ENCODE results near the gene GNB1. TPM values are rescaled to one million over a fixed set of nuclear protein-coding genes. Genes with fewer than 3 reads are reported as not detected.

Gene GNB1
- total RNA-seq, 3 donors from 2014 or later (not counting 1 experiment from before 2014, with no cell fraction given): 285 to 304 (median 289) TPM

DNA sequence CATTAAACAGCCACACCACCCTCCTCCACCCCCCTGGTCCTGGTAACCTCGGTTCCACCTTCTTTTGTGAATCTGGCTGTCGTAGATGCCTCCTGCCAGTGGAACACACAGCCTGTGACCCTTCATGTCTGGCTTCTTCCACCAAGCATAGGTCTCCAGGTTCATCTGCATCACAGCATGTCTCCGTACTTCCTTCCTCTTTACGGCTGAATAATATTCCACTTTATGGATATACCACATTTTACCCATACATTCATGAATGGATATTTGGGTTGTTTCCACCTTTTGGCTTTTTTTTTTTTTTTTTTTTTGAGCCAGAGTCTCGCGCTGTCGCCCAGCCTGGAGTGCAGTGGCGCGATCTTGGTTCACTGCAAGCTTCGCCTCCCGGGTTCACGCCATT lies 12.3 kb upstream of the GNB1 start:
- Histone ChIP-seq H3K4me3 (ENCODE audit: low read length) (no peak overlapping the region), H3K27ac (ENCODE audit: low read length) (no peak overlapping the region), H3K9me3 (ENCODE audit: control insufficient read depth, insufficient read depth, low read length) (no peaks in the 10 kb centered on the region), H3K36me3 (ENCODE audit: control insufficient read depth, insufficient read depth, low read length) (no peaks in the 10 kb centered on the region), H3K27me3 (ENCODE audit: control insufficient read depth, insufficient read depth, low read length) (no peaks in the 10 kb centered on the region), H3K4me1 (ENCODE audit: control insufficient read depth, insufficient read depth, low read length) (peaks cover 25% of the 10 kb centered on the region)
- no peak for ATAC-seq
- DNase-seq: no peak
- intact Hi-C loops (cut with micrococcal nuclease): no loop called here
- no peak overlapping the region for H3K27ac Mint-ChIP-seq
- TF ChIP-seq CTCF (IDR thresholded peaks at IDR 0.05): no peak
- no peaks in the 10 kb centered on the region for H3K9me3 Mint-ChIP-seq
- no peaks in the 10 kb centered on the region for H3K36me3 Mint-ChIP-seq
- WGBS (ENCODE audit: insufficient coverage): 97% methylated on average over 3 of the region's 12 CpGs
- H3K27me3 Mint-ChIP-seq (ENCODE audit: low read depth in 2 of 2): peaks cover 0 to 4% of the 10 kb centered on the region in 2 donors
- no peak overlapping the region for H3K4me3 Mint-ChIP-seq
- peaks cover 7% of the 10 kb centered on the region in 2 donors for H3K4me1 Mint-ChIP-seq

GRCh38 chr1:1901641-1902294 lies 10.9 kb upstream of the GNB1 start:
- Histone ChIP-seq H3K27ac (ENCODE audit: low read length) (no peak overlapping the region), H3K4me3 (ENCODE audit: low read length) (no peak overlapping the region), H3K4me1 (ENCODE audit: control insufficient read depth, insufficient read depth, low read length) (peaks cover 16% of the 10 kb centered on the region), H3K9me3 (ENCODE audit: control insufficient read depth, insufficient read depth, low read length) (no peaks in the 10 kb centered on the region), H3K36me3 (ENCODE audit: control insufficient read depth, insufficient read depth, low read length) (no peaks in the 10 kb centered on the region), H3K27me3 (ENCODE audit: control insufficient read depth, insufficient read depth, low read length) (no peaks in the 10 kb centered on the region)
- H3K27me3 Mint-ChIP-seq (ENCODE audit: low read depth in 2 of 2): peaks cover 0 to 4% of the 10 kb centered on the region in 2 donors
- no peaks in the 10 kb centered on the region for H3K36me3 Mint-ChIP-seq
- H3K9me3 Mint-ChIP-seq: no peaks in the 10 kb centered on the region
- no peak overlapping the region for H3K27ac Mint-ChIP-seq
- H3K4me3 Mint-ChIP-seq: no peak overlapping the region
- WGBS (ENCODE audit: insufficient coverage): 58% methylated on average over 13 of the region's 13 CpGs
- no peak for DNase-seq
- peaks cover 7% of the 10 kb centered on the region in 2 donors for H3K4me1 Mint-ChIP-seq
- intact Hi-C loops (cut with micrococcal nuclease): no loop called here
- no peak for TF ChIP-seq CTCF (IDR thresholded peaks at IDR 0.05)
- ATAC-seq: no peak

GRCh38 chr1:1900883-1901640 lies 10.2 kb upstream of the GNB1 start:
- intact Hi-C loops (cut with micrococcal nuclease): no loop called here
- no peaks in the 10 kb centered on the region for H3K9me3 Mint-ChIP-seq
- Histone ChIP-seq H3K9me3 (ENCODE audit: control insufficient read depth, insufficient read depth, low read length) (no peaks in the 10 kb centered on the region), H3K4me1 (ENCODE audit: control insufficient read depth, insufficient read depth, low read length) (peaks cover 10% of the 10 kb centered on the region), H3K27me3 (ENCODE audit: control insufficient read depth, insufficient read depth, low read length) (no peaks in the 10 kb centered on the region), H3K4me3 (ENCODE audit: low read length) (no peak overlapping the region), H3K27ac (ENCODE audit: low read length) (no peak overlapping the region), H3K36me3 (ENCODE audit: control insufficient read depth, insufficient read depth, low read length) (no peaks in the 10 kb centered on the region)
- ATAC-seq (no peak), DNase-seq (no peak)
- H3K27ac Mint-ChIP-seq: no peak overlapping the region
- TF ChIP-seq CTCF (IDR thresholded peaks at IDR 0.05): no peak
- peaks cover 0 to 4% of the 10 kb centered on the region in 2 donors for H3K27me3 Mint-ChIP-seq (ENCODE audit: low read depth in 2 of 2)
- no peak overlapping the region for H3K4me3 Mint-ChIP-seq
- 76% methylated on average over 12 of the region's 14 CpGs for WGBS (ENCODE audit: insufficient coverage)
- H3K36me3 Mint-ChIP-seq: no peaks in the 10 kb centered on the region
- peaks cover 2% of the 10 kb centered on the region in 2 donors for H3K4me1 Mint-ChIP-seq

Measured in natural killer cell (primary cell).